Neutrophil (primary cell): ENCODE results near the gene CROCC.

Source experiments
- H3K27ac ChIP-seq: fragments of 200-600 bp; sonication (generic); 2 replicates; pipeline ENCODE4 v1.5.1; 2016; ENCODE audit warnings: mild to moderate bottlenecking, moderate library complexity
- H3K27me3 ChIP-seq: fragments of 200-600 bp; sonication (generic); 2 replicates; pipeline ENCODE4 v1.6.0; 2016; ENCODE audit warnings: mild to moderate bottlenecking
- H3K36me3 ChIP-seq: fragments of 200-600 bp; sonication (generic); 2 replicates; pipeline ENCODE4 v1.5.1; 2017
- H3K4me1 ChIP-seq, 2 experiments: fragments of 200-600 bp in 1 of 2; sonication (generic) in 1 of 2; 1 replicate in 1 of 2; 2 replicates in 1 of 2; pipeline versions ENCODE4 v1.5.1 to v1.6.1; 2013 to 2016; ENCODE audit warnings: low read depth in 1 of 2, low read length in 1 of 2, mild to moderate bottlenecking in 1 of 2, moderate library complexity in 1 of 2; ENCODE audit not compliant: control insufficient read depth in 1 of 2, insufficient read depth in 1 of 2
- H3K4me3 ChIP-seq, 2 experiments: fragments of 200-600 bp in 1 of 2; sonication (generic) in 1 of 2; 1 replicate in 1 of 2; 2 replicates in 1 of 2; pipeline ENCODE4 v1.5.1; 2013 to 2016; ENCODE audit warnings: low read depth in 1 of 2, low read length in 1 of 2, mild to moderate bottlenecking in 1 of 2, moderate library complexity in 1 of 2
- H3K9me3 ChIP-seq: fragments of 200-600 bp; sonication (generic); 2 replicates; pipeline ENCODE4 v1.5.1; 2016
- CTCF ChIP-seq: fragments of 200-600 bp; sonication (generic); IDR thresholded peaks from 2 replicates; pipeline ENCODE4 v1.5.1; 2016; ENCODE audit warnings: antibody characterized with exemption

The CROCC gene

GRCh38 chr1:17011092-17011438, 89.3 kb downstream of the CROCC start:
- Histone ChIP-seq H3K9me3 (no peaks in the 10 kb centered on the region), H3K27ac (peak overlapping the region; percentile 45), H3K27me3 (no peaks in the 10 kb centered on the region), H3K4me3 (peak overlapping the region; percentile 68 to 71), H3K36me3 (no peaks in the 10 kb centered on the region), H3K4me1 (peaks cover 63 to 65% of the 10 kb centered on the region in 2 experiments)
- no peak for TF ChIP-seq CTCF

- Histone ChIP-seq H3K27me3 (no peaks in the 10 kb centered on the region), H3K36me3 (no peaks in the 10 kb centered on the region), H3K4me1 (peaks cover 65 to 69% of the 10 kb centered on the region in 2 experiments), H3K4me3 (peak within 1 kb of the TSS; percentile 68 to 71), H3K27ac (peak within 1 kb of the TSS; percentile 45), H3K9me3 (no peaks in the 10 kb centered on the region)
- TF ChIP-seq CTCF, result no peak
Observed at GRCh38 chr1:17011439-17012307, 89.9 kb downstream of the CROCC start, which contains the start of gene ATP13A2. TSS of gene ATP13A2 (minus strand) at chr1:17011928. CDS start at chr1:17011738, 190 bp downstream.

- H3K9me3 ChIP-seq, result no peaks in the 10 kb centered on the region
- peaks cover 2% of the 10 kb centered on the region for H3K36me3 ChIP-seq
- H3K4me3 ChIP-seq, result peak overlapping the region in 1 of 2 experiments; percentile 68
- no peaks in the 10 kb centered on the region for H3K27me3 ChIP-seq
- no peak for TF ChIP-seq CTCF
- H3K4me1 ChIP-seq, result peaks cover 65 to 69% of the 10 kb centered on the region in 2 experiments
- peak overlapping the region; percentile 73 for H3K27ac ChIP-seq
Observed at GRCh38 chr1:17012775-17013490, 91.2 kb downstream of the CROCC start.

- Histone ChIP-seq H3K27me3 (no peaks in the 10 kb centered on the region), H3K36me3 (peaks cover 10% of the 10 kb centered on the region), H3K9me3 (no peaks in the 10 kb centered on the region), H3K4me3 (no peak overlapping the region), H3K27ac (peak overlapping the region; percentile 73), H3K4me1 (peaks cover 65 to 69% of the 10 kb centered on the region in 2 experiments)
- no peak for TF ChIP-seq CTCF
Observed at GRCh38 chr1:17013491-17014320, 92.0 kb downstream of the CROCC start.
